Neural crest cell (in vitro differentiated cells): ENCODE results near the gene TRIP6. TPM values are rescaled to one million over a fixed set of nuclear protein-coding genes. Genes with fewer than 3 reads are reported as not detected.
A peak's percentile ranks its signal among the peaks of the same experiment; 100 is the strongest.

Experiments used
- DNase-seq: peaks from one replicate; pipeline ENCODE4 v3.0.0; 2021; ENCODE audit warnings: low read depth, mixed read lengths, low spot score
- H3K27ac Mint-ChIP-seq: one replicate; pipeline ENCODE4 v1.8.0; 2021; ENCODE audit warnings: mild to moderate bottlenecking, mixed read lengths; ENCODE audit not compliant: unreplicated experiment
- H3K27me3 Mint-ChIP-seq: 2 replicates; pipeline ENCODE4 v1.8.0; 2021; ENCODE audit warnings: low read depth, mild to moderate bottlenecking, mixed read lengths
- H3K36me3 Mint-ChIP-seq: 2 replicates; pipeline ENCODE4 v1.8.0; 2021; ENCODE audit warnings: low read depth, mild to moderate bottlenecking, mixed read lengths
- H3K4me1 Mint-ChIP-seq: 2 replicates; pipeline ENCODE4 v1.8.0; 2021; ENCODE audit warnings: mixed read lengths
- H3K4me3 Mint-ChIP-seq: one replicate; pipeline ENCODE4 v1.8.0; 2021; ENCODE audit warnings: mild to moderate bottlenecking, mixed read lengths
- H3K9me3 Mint-ChIP-seq: 2 replicates; pipeline ENCODE4 v1.8.0; 2021; ENCODE audit warnings: mixed read lengths
- total RNA-seq: library from RNA; stranded (reverse); gene quantifications from 2 replicates; pipeline ENCODE4 v1.2.1, GENCODE V29; 2021
- TF ChIP-seq, protein P1 (sequence below): fragments of 200-600 bp; sonication (generic); conservative IDR thresholded peaks from 2 replicates; pipeline ENCODE4 v1.5.0; 2021; ENCODE audit warnings: antibody characterized with exemption, mild to moderate bottlenecking

Gene TRIP6
- total RNA-seq, 1 donor from 2014 or later = 39.7 TPM

- Mint-ChIP-seq H3K27ac (peak overlapping the region; percentile 81), H3K4me3 (peak overlapping the region; percentile 85), H3K27me3 (no peaks in the 10 kb centered on the region), H3K4me1 (peaks cover 17% of the 10 kb centered on the region), H3K9me3 (no peaks in the 10 kb centered on the region), H3K36me3 (peaks cover 7% of the 10 kb centered on the region)
- TF ChIP-seq, protein P1, sequence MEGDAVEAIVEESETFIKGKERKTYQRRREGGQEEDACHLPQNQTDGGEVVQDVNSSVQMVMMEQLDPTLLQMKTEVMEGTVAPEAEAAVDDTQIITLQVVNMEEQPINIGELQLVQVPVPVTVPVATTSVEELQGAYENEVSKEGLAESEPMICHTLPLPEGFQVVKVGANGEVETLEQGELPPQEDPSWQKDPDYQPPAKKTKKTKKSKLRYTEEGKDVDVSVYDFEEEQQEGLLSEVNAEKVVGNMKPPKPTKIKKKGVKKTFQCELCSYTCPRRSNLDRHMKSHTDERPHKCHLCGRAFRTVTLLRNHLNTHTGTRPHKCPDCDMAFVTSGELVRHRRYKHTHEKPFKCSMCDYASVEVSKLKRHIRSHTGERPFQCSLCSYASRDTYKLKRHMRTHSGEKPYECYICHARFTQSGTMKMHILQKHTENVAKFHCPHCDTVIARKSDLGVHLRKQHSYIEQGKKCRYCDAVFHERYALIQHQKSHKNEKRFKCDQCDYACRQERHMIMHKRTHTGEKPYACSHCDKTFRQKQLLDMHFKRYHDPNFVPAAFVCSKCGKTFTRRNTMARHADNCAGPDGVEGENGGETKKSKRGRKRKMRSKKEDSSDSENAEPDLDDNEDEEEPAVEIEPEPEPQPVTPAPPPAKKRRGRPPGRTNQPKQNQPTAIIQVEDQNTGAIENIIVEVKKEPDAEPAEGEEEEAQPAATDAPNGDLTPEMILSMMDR = no peak
- no peak for DNase-seq
Observed at GRCh38 chr7:100867776-100868485, 744 bp downstream of the TRIP6 start.

DNA sequence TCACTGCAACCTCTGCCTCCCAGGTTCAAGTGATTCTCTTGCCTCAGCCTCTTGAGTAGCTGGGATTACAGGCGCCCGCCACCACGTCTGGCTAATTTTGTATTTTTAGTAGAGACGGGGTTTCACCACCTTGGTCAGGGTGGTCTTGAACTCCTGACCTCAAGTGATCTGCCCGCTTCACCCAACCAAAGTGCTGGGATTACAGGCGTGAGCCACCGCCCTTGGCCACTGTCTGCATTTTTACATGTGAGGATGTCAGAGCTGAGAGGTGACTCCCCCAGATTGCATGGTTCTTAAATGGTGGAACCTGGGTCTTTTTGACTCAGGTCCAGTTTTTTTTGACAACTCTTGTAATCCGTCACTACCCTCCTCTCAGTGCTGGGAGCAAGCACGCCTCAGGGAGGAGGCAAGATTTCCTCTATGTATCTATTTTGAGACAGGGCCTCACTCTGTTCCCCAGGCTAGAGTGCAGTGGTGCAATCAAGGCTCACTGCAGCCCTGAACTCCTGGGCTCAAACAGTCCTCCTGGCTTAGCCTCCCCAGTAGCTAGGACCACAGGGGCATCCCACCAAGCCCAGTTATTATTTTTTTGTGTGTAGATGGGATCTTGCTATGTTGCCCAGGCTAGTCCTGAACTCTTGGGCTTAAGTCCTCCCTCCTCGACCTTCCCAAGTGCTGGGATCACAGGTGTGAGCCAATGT lies 6.6 kb downstream of the TRIP6 start:
- peaks cover 26% of the 10 kb centered on the region for H3K36me3 Mint-ChIP-seq
- H3K9me3 Mint-ChIP-seq = no peaks in the 10 kb centered on the region
- peak overlapping the region; percentile 98 for H3K27ac Mint-ChIP-seq
- TF ChIP-seq, protein P1 = no peak
- peaks cover 3% of the 10 kb centered on the region for H3K27me3 Mint-ChIP-seq
- peaks cover 39% of the 10 kb centered on the region for H3K4me1 Mint-ChIP-seq
- H3K4me3 Mint-ChIP-seq = peak overlapping the region; percentile 100
- no peak for DNase-seq

DNA sequence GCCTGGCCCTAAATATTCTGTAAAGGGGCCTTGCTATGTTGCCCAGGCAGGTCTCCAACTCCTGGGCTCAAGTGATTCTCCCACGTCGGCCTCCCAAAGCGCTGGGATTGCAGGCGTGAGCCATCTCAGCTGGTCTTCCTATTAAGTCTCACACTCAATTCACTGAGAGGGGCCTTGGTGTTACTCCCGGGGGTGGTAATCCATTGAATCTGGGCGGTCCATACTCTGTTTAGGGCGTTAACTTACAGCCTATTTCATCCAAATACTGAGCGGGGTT lies 7.1 kb downstream of the TRIP6 start:
- peak overlapping the region; percentile 100 for H3K4me3 Mint-ChIP-seq
- no peaks in the 10 kb centered on the region for H3K9me3 Mint-ChIP-seq
- peaks cover 44% of the 10 kb centered on the region for H3K4me1 Mint-ChIP-seq
- H3K27ac Mint-ChIP-seq = peak overlapping the region; percentile 98
- H3K27me3 Mint-ChIP-seq = peaks cover 3% of the 10 kb centered on the region
- H3K36me3 Mint-ChIP-seq = peaks cover 26% of the 10 kb centered on the region
- TF ChIP-seq, protein P1 = no peak
- DNase-seq = no peak

GRCh38 chr7:100874577-100875355 lies 7.6 kb downstream of the TRIP6 start, which contains the start of gene SRRT:
Gene SRRT, plus strand, starts transcription at chr7:100875103. Its CDS starts 488 bp downstream, at chr7:100875591.
- Mint-ChIP-seq H3K4me1 (peaks cover 48% of the 10 kb centered on the region), H3K9me3 (no peaks in the 10 kb centered on the region), H3K27ac (peak within 1 kb of the TSS; percentile 98), H3K27me3 (peaks cover 3% of the 10 kb centered on the region), H3K36me3 (peaks cover 29% of the 10 kb centered on the region), H3K4me3 (peak within 1 kb of the TSS; percentile 100)
- DNase-seq = peak; percentile 98
- TF ChIP-seq, protein P1 = peak; percentile 55

GRCh38 chr7:100875356-100875751 lies 8.2 kb downstream of the TRIP6 start:
- Mint-ChIP-seq H3K27ac (peak overlapping the region; percentile 98), H3K36me3 (peaks cover 32% of the 10 kb centered on the region), H3K27me3 (peaks cover 6% of the 10 kb centered on the region), H3K4me1 (peaks cover 52% of the 10 kb centered on the region), H3K4me3 (peak overlapping the region; percentile 100), H3K9me3 (no peaks in the 10 kb centered on the region)
- TF ChIP-seq, protein P1 = no peak
- DNase-seq = no peak
